T-cell (primary cell): Measurements from ENCODE around the gene ANKIB1. TPM values are rescaled to one million over a fixed set of nuclear protein-coding genes. Genes with fewer than 3 reads are reported as not detected.

Experiments used
- ATAC-seq, 4 experiments: fragments of 200-7000 bp in 3 of 4; fragments of 150-1000 bp in 1 of 4; cut with Tn5 transposase; replicated peaks in 1 of 4; 1 replicate in 3 of 4; 2 replicates in 1 of 4; pipeline ENCODE4 v1.10.0; 2021; ENCODE audit warnings: moderate library complexity in 3 of 4, mild to moderate bottlenecking in 2 of 4, moderate number of reproducible peaks in 1 of 4
- CTCF ChIA-PET, 2 donors: fragments of 300-600 bp; sonication (Branson Sonifier 250); formaldehyde crosslinking; loops; one replicate each; lab custom pipeline; 2022; ENCODE audit warnings: antibody characterized with exemption in 2 of 2; lab: Charles Lee
- POLR2A ChIA-PET, 2 donors: fragments of 300-600 bp; sonication (Branson Sonifier 250); formaldehyde crosslinking; loops; one replicate each; lab custom pipeline; 2022; ENCODE audit warnings: antibody characterized with exemption in 2 of 2; lab: Charles Lee
- DNase-seq, 35 experiments: peaks; one replicate each; pipeline versions ENCODE4 v3.0.0 to v3.0.0-alpha.2; 2013 to 2023
- H3K27ac ChIP-seq: one replicate; pipeline ENCODE4 v1.5.1; 2013; ENCODE audit warnings: low read length
- H3K27me3 ChIP-seq, 2 experiments: replicated peaks in 1 of 2; 1 replicate in 1 of 2; 2 replicates in 1 of 2; pipeline versions ENCODE4 v1.6.1 to v1.7.0; 2013; ENCODE audit warnings: low read length in 1 of 2, mixed read lengths in 1 of 2; ENCODE audit not compliant: control insufficient read depth in 2 of 2, insufficient read depth in 2 of 2; ENCODE audit errors: extremely low read depth in 1 of 2
- H3K36me3 ChIP-seq, 2 donors: 1 replicate in 1 of 2; 2 replicates in 1 of 2; pipeline versions ENCODE4 v1.6.1 to v1.7.0; 2013; ENCODE audit warnings: low read length in 1 of 2; ENCODE audit not compliant: control insufficient read depth in 2 of 2, insufficient read depth in 1 of 2; ENCODE audit errors: extremely low read depth in 1 of 2
- H3K4me1 ChIP-seq, 2 experiments: 1 replicate in 1 of 2; 2 replicates in 1 of 2; pipeline versions ENCODE4 v1.6.1 to v1.7.0; 2013; ENCODE audit warnings: low read length in 2 of 2, mixed read lengths in 1 of 2; ENCODE audit not compliant: insufficient read depth in 2 of 2, control insufficient read depth in 1 of 2; ENCODE audit errors: extremely low read depth in 1 of 2
- H3K4me3 ChIP-seq, 2 donors: 1 replicate in 1 of 2; 2 replicates in 1 of 2; pipeline versions ENCODE4 v1.5.1 to v1.7.0; 2013; ENCODE audit warnings: mild to moderate bottlenecking in 2 of 2, low read length in 1 of 2, moderate library complexity in 1 of 2; ENCODE audit not compliant: control insufficient read depth in 1 of 2; ENCODE audit errors: extremely low read depth in 1 of 2
- H3K9me3 ChIP-seq: 2 replicates; pipeline ENCODE4 v1.7.0; 2013
- H3K27ac Mint-ChIP-seq, 2 donors: one replicate each; pipeline ENCODE4 v1.8.0; 2020 to 2021; ENCODE audit warnings: mild to moderate bottlenecking in 2 of 2, mixed read lengths in 2 of 2
- H3K27me3 Mint-ChIP-seq, 2 donors: one replicate each; pipeline ENCODE4 v1.8.0; 2021 to 2022; ENCODE audit warnings: mixed read lengths in 2 of 2
- H3K36me3 Mint-ChIP-seq: one replicate; pipeline ENCODE4 v1.8.0; 2021; ENCODE audit warnings: mixed read lengths
- H3K4me1 Mint-ChIP-seq, 3 donors: one replicate each; pipeline ENCODE4 v1.8.0; 2020 to 2022; ENCODE audit warnings: mixed read lengths in 3 of 3, mild to moderate bottlenecking in 1 of 3
- H3K4me3 Mint-ChIP-seq, 3 donors: one replicate each; pipeline ENCODE4 v1.8.0; 2020 to 2022; ENCODE audit warnings: mild to moderate bottlenecking in 3 of 3, mixed read lengths in 3 of 3, moderate library complexity in 3 of 3
- H3K9me3 Mint-ChIP-seq, 3 donors: one replicate each; pipeline ENCODE4 v1.8.0; 2020 to 2022; ENCODE audit warnings: mixed read lengths in 3 of 3
- WGBS: methylation state at CpG from one replicate; pipeline ENCODE4 v1.1.5; 2013; ENCODE audit warnings: missing lambda C conversion rate; ENCODE audit not compliant: insufficient coverage; 5-methylcytosine and 5-hydroxymethylcytosine counted together
- total RNA-seq, 35 experiments: library from RNA in 6 of 35; stranded (reverse) in 6 of 35; fragments of 120-200 nt in 1 of 35; gene quantifications; one replicate each; pipeline versions ENCODE4 v1.2.1 to v1.2.4 and lab custom pipeline; 2013 to 2026

ANKIB1 gene
- total RNA-seq, 5 donors from 2014 or later (not counting 1 experiment from before 2014, with no cell fraction given) = 59.8 to 86.0 (median 62.5) TPM

- no peak for ATAC-seq
- Histone ChIP-seq H3K36me3 (peaks cover 0 to 17% of the 10 kb centered on the region in 2 donors), H3K9me3 (no peaks in the 10 kb centered on the region), H3K4me1 (no peaks in the 10 kb centered on the region), H3K27ac (no peak overlapping the region), H3K27me3 (no peaks in the 10 kb centered on the region), H3K4me3 (no peak overlapping the region)
- POLR2A ChIA-PET = no interaction called here
- Mint-ChIP-seq H3K27ac (no peak overlapping the region), H3K4me1 (no peaks in the 10 kb centered on the region), H3K9me3 (no peaks in the 10 kb centered on the region), H3K4me3 (no peak overlapping the region), H3K36me3 (peaks cover 51% of the 10 kb centered on the region), H3K27me3 (no peaks in the 10 kb centered on the region)
- DNase-seq = no peak
- WGBS = no CpG with 5 or more reads among the region's 1 CpG
- CTCF ChIA-PET = no interaction called here
These were observed 123.0 kb downstream of the ANKIB1 start for GRCh38 chr7:92368741-92369140.

GRCh38 chr7:92375013-92375412 lies 129.2 kb downstream of the ANKIB1 start:
- Histone ChIP-seq H3K4me1 (no peaks in the 10 kb centered on the region), H3K9me3 (no peaks in the 10 kb centered on the region), H3K4me3 (no peak overlapping the region), H3K27me3 (no peaks in the 10 kb centered on the region), H3K27ac (no peak overlapping the region), H3K36me3 (peaks cover 7 to 24% of the 10 kb centered on the region in 2 donors)
- no peak for ATAC-seq
- Mint-ChIP-seq H3K9me3 (no peaks in the 10 kb centered on the region), H3K27ac (no peak overlapping the region), H3K4me3 (no peak overlapping the region), H3K36me3 (peaks cover 36% of the 10 kb centered on the region), H3K27me3 (no peaks in the 10 kb centered on the region), H3K4me1 (no peaks in the 10 kb centered on the region)
- POLR2A ChIA-PET = no interaction called here
- CTCF ChIA-PET = no interaction called here
- no peak for DNase-seq

GRCh38 chr7:92391071-92391470 lies 145.3 kb downstream of the ANKIB1 start:
- peaks cover 28% of the 10 kb centered on the region for H3K36me3 Mint-ChIP-seq
- no peaks in the 10 kb centered on the region for H3K4me1 ChIP-seq
- H3K27me3 ChIP-seq = no peaks in the 10 kb centered on the region
- POLR2A ChIA-PET = no interaction called here
- CTCF ChIA-PET = no interaction called here
- H3K27me3 Mint-ChIP-seq = no peaks in the 10 kb centered on the region
- no peaks in the 10 kb centered on the region for H3K9me3 ChIP-seq
- no peak for DNase-seq
- H3K27ac Mint-ChIP-seq = no peak overlapping the region
- H3K9me3 Mint-ChIP-seq = no peaks in the 10 kb centered on the region
- no peak overlapping the region for H3K4me3 Mint-ChIP-seq
- 92% methylated on average over 4 of the region's 5 CpGs for WGBS
- no peak overlapping the region for H3K4me3 ChIP-seq
- ATAC-seq = no peak
- no peak overlapping the region for H3K27ac ChIP-seq
- H3K36me3 ChIP-seq = peaks cover 3 to 20% of the 10 kb centered on the region in 2 donors
- H3K4me1 Mint-ChIP-seq = no peaks in the 10 kb centered on the region

- H3K4me3 ChIP-seq = no peak overlapping the region
- H3K4me1 ChIP-seq = no peaks in the 10 kb centered on the region
- no peaks in the 10 kb centered on the region for H3K27me3 ChIP-seq
- H3K27ac Mint-ChIP-seq = no peak overlapping the region
- no peaks in the 10 kb centered on the region for H3K9me3 ChIP-seq
- no peak overlapping the region for H3K27ac ChIP-seq
- peaks cover 0 to 1% (median 0%) of the 10 kb centered on the region in 3 donors for H3K4me1 Mint-ChIP-seq
- H3K9me3 Mint-ChIP-seq = no peaks in the 10 kb centered on the region
- peaks cover 33% of the 10 kb centered on the region for H3K36me3 Mint-ChIP-seq
- CTCF ChIA-PET = no interaction called here
- 100% methylated on average over 3 of the region's 6 CpGs for WGBS
- POLR2A ChIA-PET = no interaction called here
- ATAC-seq (no peak), DNase-seq (no peak)
- peaks cover 0 to 33% of the 10 kb centered on the region in 2 donors for H3K36me3 ChIP-seq
- H3K27me3 Mint-ChIP-seq = no peaks in the 10 kb centered on the region
- H3K4me3 Mint-ChIP-seq = no peak overlapping the region
These were observed 151.8 kb downstream of the ANKIB1 start for GRCh38 chr7:92397542-92397941.

- ChIA-PET CTCF (no interaction called here), POLR2A (no interaction called here)
- Histone ChIP-seq H3K4me1 (peaks cover 0 to 12% of the 10 kb centered on the region in 2 experiments), H3K4me3 (no peak overlapping the region), H3K36me3 (peaks cover 0 to 29% of the 10 kb centered on the region in 2 donors), H3K9me3 (no peaks in the 10 kb centered on the region), H3K27me3 (no peaks in the 10 kb centered on the region), H3K27ac (no peak overlapping the region)
- DNase-seq = no peak
- Mint-ChIP-seq H3K9me3 (no peaks in the 10 kb centered on the region), H3K27me3 (no peaks in the 10 kb centered on the region), H3K36me3 (peaks cover 36% of the 10 kb centered on the region), H3K4me1 (peaks cover 14 to 19% (median 17%) of the 10 kb centered on the region in 3 donors), H3K4me3 (no peak overlapping the region), H3K27ac (no peak overlapping the region)
- WGBS = 100% methylated on average over 1 of the region's 2 CpGs
- no peak for ATAC-seq
These were observed 154.2 kb downstream of the ANKIB1 start for GRCh38 chr7:92400013-92400412.

GRCh38 chr7:92402920-92403759 lies 157.4 kb downstream of the ANKIB1 start:
- WGBS = no CpG with 5 or more reads among the region's 4 CpGs
- H3K27me3 ChIP-seq = no peaks in the 10 kb centered on the region
- DNase-seq = no peak
- Mint-ChIP-seq H3K4me3 (no peak overlapping the region), H3K36me3 (peaks cover 20% of the 10 kb centered on the region), H3K4me1 (peaks cover 14 to 19% (median 17%) of the 10 kb centered on the region in 3 donors), H3K27ac (no peak overlapping the region), H3K9me3 (no peaks in the 10 kb centered on the region), H3K27me3 (no peaks in the 10 kb centered on the region)
- no peak for ATAC-seq
- peaks cover 0 to 11% of the 10 kb centered on the region in 2 donors for H3K36me3 ChIP-seq
- H3K4me1 ChIP-seq = peaks cover 0 to 12% of the 10 kb centered on the region in 2 experiments
- no peak overlapping the region for H3K27ac ChIP-seq
- ChIA-PET CTCF (no interaction called here), POLR2A (no interaction called here)
- H3K9me3 ChIP-seq = no peaks in the 10 kb centered on the region
- no peak overlapping the region for H3K4me3 ChIP-seq
